SK-N-SH treated with all-trans-retinoic acid at 6 μM for 48 hours (cell line): ENCODE results near the gene FBH1.
"Not testable (repeated sequence)": the region's sequence is repeated elsewhere in the genome, so short reads cannot be mapped to it uniquely, and the experiment has no call there.

ENCODE experiments used
- CREB5 ChIP-seq: fragments of 250-450 bp; sonication (Bioruptor Pico); IDR thresholded peaks from 2 replicates; pipeline ENCODE4 v1.5.1; 2020; ENCODE audit warnings: low read depth, mild to moderate bottlenecking, moderate library complexity
- ISL1 ChIP-seq: fragments of 250-450 bp; sonication (Bioruptor Pico); IDR thresholded peaks from 2 replicates; pipeline ENCODE4 v2.1.2; 2022; ENCODE audit warnings: mild to moderate bottlenecking, moderate library complexity
- POU6F1 ChIP-seq: fragments of 250-450 bp; sonication (Bioruptor Pico); IDR thresholded peaks from 2 replicates; pipeline ENCODE4 v1.8.0; 2021; ENCODE audit warnings: low read depth, mild to moderate bottlenecking, moderate library complexity, borderline replicate concordance
- RARB ChIP-seq: fragments of 250-450 bp; sonication (Bioruptor Pico); IDR thresholded peaks from 2 replicates; pipeline ENCODE4 v1.8.0; 2021; ENCODE audit warnings: mild to moderate bottlenecking, moderate library complexity
- TCF4 ChIP-seq: fragments of 250-450 bp; sonication (Bioruptor Pico); IDR thresholded peaks from 2 replicates; pipeline ENCODE4 v1.8.0; 2021; ENCODE audit warnings: mild to moderate bottlenecking, moderate library complexity, borderline replicate concordance
- TOX ChIP-seq: fragments of 250-450 bp; sonication (Bioruptor Pico); IDR thresholded peaks from 2 replicates; pipeline ENCODE4 v1.8.0; 2021; ENCODE audit warnings: mild to moderate bottlenecking, moderate library complexity, borderline replicate concordance
- ZFP30 ChIP-seq: fragments of 450-650 bp; formaldehyde crosslinking; IDR thresholded peaks from 2 replicates; pipeline ENCODE4 v1.5.0; 2022; ENCODE audit warnings: mild to moderate bottlenecking, moderate library complexity
- TF ChIP-seq, protein P1 (sequence below): fragments of 250-450 bp; sonication (Bioruptor Pico); IDR thresholded peaks from 2 replicates; pipeline ENCODE4 v1.5.1; 2021; ENCODE audit warnings: mild to moderate bottlenecking, moderate library complexity
- TF ChIP-seq, protein P2 (sequence below): fragments of 250-450 bp; sonication (Bioruptor Pico); IDR thresholded peaks from 2 replicates; pipeline ENCODE4 v1.5.0; 2020; ENCODE audit warnings: mild to moderate bottlenecking, moderate library complexity
- TF ChIP-seq, protein P3 (sequence below): fragments of 250-450 bp; sonication (Bioruptor Pico); IDR thresholded peaks from 2 replicates; pipeline ENCODE4 v1.8.0; 2020; ENCODE audit warnings: mild to moderate bottlenecking, moderate library complexity, borderline replicate concordance

GRCh38 chr10:5908676-5909075, 18.6 kb downstream of the FBH1 start:
- TF ChIP-seq, protein P1, sequence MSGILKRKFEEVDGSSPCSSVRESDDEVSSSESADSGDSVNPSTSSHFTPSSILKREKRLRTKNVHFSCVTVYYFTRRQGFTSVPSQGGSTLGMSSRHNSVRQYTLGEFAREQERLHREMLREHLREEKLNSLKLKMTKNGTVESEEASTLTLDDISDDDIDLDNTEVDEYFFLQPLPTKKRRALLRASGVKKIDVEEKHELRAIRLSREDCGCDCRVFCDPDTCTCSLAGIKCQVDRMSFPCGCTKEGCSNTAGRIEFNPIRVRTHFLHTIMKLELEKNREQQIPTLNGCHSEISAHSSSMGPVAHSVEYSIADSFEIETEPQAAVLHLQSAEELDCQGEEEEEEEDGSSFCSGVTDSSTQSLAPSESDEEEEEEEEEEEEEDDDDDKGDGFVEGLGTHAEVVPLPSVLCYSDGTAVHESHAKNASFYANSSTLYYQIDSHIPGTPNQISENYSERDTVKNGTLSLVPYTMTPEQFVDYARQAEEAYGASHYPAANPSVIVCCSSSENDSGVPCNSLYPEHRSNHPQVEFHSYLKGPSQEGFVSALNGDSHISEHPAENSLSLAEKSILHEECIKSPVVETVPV: not testable (repeated sequence)
- not testable (repeated sequence) for TF ChIP-seq CREB5 (CRISPR knock-in tag); TOX (CRISPR knock-in tag); POU6F1 (CRISPR knock-in tag); ZFP30 (CRISPR knock-in tag); ISL1; TCF4; RARB
- TF ChIP-seq, protein P2, sequence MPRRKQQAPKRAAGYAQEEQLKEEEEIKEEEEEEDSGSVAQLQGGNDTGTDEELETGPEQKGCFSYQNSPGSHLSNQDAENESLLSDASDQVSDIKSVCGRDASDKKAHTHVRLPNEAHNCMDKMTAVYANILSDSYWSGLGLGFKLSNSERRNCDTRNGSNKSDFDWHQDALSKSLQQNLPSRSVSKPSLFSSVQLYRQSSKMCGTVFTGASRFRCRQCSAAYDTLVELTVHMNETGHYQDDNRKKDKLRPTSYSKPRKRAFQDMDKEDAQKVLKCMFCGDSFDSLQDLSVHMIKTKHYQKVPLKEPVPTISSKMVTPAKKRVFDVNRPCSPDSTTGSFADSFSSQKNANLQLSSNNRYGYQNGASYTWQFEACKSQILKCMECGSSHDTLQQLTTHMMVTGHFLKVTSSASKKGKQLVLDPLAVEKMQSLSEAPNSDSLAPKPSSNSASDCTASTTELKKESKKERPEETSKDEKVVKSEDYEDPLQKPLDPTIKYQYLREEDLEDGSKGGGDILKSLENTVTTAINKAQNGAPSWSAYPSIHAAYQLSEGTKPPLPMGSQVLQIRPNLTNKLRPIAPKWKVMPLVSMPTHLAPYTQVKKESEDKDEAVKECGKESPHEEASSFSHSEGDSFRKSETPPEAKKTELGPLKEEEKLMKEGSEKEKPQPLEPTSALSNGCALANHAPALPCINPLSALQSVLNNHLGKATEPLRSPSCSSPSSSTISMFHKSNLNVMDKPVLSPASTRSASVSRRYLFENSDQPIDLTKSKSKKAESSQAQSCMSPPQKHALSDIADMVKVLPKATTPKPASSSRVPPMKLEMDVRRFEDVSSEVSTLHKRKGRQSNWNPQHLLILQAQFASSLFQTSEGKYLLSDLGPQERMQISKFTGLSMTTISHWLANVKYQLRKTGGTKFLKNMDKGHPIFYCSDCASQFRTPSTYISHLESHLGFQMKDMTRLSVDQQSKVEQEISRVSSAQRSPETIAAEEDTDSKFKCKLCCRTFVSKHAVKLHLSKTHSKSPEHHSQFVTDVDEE (CRISPR knock-in tag): not testable (repeated sequence)
- TF ChIP-seq, protein P3, sequence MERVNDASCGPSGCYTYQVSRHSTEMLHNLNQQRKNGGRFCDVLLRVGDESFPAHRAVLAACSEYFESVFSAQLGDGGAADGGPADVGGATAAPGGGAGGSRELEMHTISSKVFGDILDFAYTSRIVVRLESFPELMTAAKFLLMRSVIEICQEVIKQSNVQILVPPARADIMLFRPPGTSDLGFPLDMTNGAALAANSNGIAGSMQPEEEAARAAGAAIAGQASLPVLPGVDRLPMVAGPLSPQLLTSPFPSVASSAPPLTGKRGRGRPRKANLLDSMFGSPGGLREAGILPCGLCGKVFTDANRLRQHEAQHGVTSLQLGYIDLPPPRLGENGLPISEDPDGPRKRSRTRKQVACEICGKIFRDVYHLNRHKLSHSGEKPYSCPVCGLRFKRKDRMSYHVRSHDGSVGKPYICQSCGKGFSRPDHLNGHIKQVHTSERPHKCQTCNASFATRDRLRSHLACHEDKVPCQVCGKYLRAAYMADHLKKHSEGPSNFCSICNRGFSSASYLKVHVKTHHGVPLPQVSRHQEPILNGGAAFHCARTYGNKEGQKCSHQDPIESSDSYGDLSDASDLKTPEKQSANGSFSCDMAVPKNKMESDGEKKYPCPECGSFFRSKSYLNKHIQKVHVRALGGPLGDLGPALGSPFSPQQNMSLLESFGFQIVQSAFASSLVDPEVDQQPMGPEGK (CRISPR knock-in tag): not testable (repeated sequence)
